ENCODE data around the gene RAG2.
A peak's percentile ranks its signal among the peaks of the same experiment; 100 is the strongest.
"Not testable (repeated sequence)": the region's sequence is repeated elsewhere in the genome, so short reads cannot be mapped to it uniquely, and the experiment has no call there.

Gene RAG2

DNA sequence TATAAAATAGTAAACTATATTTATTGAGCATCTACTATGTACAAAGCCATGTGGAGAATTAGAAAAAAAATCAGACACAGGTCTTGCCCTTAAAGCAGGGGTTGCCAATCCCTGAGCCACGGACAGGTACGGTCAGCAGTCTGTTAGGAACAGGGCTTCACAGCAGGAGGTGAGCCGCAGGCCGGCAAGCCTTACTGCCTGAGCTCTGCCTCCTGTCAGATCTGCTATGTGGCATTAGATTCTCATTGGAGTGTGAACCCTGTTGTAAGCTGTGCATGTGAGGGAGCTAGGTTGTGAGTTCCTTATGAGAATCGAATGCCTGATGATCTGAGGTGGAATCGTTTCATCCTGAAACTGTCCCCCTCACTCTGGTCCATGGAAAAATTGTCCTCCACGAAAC is 2.1 kb upstream of the RAG2 start:
- no peak for DNase-seq (ENCODE audit: low read depth)

DNA sequence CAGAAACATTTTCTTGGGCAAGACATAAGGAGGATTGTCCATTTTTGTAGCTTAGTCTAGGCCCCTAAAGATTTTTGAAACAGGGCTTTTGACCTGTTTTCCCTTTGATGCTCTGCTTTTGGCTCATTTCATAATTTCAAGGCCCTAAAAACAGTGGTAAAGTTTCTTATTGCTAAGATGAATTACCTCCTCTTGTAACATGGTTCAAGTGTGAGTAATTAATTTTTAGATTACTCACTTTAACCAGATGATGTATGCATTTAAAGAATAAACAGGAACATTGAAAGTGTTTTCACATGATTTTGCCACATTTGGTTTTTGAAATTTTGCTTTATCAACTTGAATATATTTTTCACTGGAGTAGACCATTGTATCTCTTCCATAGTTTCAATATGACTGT is 1.2 kb downstream of the RAG2 start:
- no peak for DNase-seq (ENCODE audit: low read depth)

- DNase-seq (ENCODE audit: low read depth), result peak; percentile 91
Measured at GRCh38 chr11:36594316-36594989, 3.6 kb downstream of the RAG2 start, which contains the start of gene IFTAP. IFTAP (plus strand) TSS chr11:36594502; CDS start chr11:36610104, 15,602 bp downstream.

- no peak for DNase-seq (ENCODE audit: low read depth)
Measured at GRCh38 chr11:36591433-36591832, 6.6 kb downstream of the RAG2 start.

DNA sequence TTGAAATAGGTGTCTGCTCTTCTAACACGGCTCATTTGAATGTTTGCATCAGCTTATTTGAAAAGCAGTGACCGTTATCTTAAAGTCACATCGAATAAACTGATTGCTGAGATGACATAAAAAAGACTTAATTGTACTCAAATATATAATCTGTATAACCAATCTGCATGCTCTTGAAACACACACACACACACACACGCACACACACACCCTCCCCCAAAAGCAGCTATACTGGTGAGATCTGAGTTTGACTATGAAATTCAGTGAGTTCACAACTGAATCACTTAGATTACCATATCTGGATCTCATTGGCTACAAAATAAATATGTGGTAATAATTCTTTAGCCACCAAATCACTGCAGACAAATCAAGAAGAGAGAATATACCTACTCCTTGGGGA is 7.5 kb downstream of the RAG2 start:
- DNase-seq (ENCODE audit: low read depth), result no peak

DNA sequence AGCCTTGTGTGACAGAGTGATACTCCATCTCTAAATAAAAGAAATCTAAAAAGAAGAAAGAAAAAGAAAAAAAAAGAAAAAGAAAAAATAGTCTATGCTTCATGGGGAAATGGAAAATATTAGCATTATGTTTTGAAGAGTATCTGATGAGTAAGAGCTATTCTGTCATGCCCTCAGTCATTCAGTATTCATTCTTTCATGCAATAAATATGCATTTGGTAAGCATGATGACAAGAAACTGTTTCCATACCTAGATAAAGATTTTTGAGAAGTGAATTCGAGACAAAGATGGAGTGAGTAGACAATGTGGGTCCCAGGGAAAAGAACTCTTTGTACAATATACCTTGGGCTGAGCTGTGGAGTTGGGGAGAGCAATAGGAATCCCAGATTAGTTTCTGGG is 9.9 kb downstream of the RAG2 start:
- DNase-seq (ENCODE audit: low read depth), result no peak

DNA sequence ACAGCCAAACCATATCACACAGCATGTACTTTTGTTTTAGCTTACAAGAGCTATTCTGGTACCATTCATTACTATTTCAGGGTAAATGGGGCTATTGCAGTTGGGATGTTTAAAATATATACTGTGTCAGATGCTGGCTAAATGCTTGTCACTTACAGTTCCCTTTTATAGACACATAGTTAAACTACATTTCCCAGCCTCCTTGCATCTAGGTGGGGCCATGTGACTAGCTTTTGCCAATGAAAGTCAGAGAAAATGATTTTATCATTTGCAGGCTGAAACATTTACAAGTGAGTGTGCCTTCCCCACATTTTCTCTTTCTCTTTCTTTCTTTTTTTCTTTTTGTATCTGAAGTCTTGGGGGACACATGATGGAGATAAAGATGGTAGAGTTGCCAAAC is 11.5 kb downstream of the RAG2 start:
- DNase-seq (ENCODE audit: low read depth), result no peak

DNA sequence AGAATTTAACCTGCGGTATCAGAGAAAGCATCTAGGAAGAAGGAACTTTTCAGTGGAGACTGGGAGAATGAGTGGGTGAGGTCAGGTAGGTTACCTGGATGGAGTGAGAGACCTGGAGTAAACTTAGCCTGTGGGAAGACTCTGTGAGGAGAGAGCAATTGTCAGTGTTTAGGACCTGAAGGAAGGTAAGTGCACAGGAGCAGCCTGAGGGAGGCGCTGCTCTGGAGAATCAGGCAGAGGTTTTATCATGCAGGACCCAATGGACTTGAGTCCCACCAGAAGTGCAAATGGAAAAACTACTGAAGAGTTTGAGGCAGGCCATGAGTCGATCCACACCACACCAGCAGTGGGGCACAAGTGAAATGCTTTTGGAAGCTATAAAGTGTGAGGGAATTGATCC is 14.4 kb downstream of the RAG2 start:
- peak; percentile 3 for DNase-seq (ENCODE audit: low read depth)

- no peak for DNase-seq (ENCODE audit: low read depth)
Measured at GRCh38 chr11:36581536-36581935, 16.5 kb downstream of the RAG2 start.

DNA sequence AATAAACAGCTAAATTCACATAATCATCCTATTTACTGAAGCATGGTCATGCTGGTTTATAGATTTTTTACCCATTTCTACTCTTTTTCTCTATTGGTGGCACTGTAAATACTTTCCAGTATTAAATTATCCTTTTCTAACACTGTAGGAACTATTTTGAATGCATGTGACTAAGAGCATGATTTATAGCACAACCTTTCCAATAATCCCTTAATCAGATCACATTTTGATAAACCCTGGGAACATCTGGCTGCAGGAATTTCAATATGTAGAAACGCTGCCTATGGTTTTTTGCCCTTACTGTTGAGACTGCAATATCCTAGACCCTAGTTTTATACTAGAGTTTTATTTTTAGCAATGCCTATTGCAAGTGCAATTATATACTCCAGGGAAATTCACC is 19.6 kb downstream of the RAG2 start:
- DNase-seq (ENCODE audit: low read depth), result no peak

- DNase-seq (ENCODE audit: low read depth), result peak; percentile 15
Measured at GRCh38 chr11:36577859-36578258, 20.2 kb downstream of the RAG2 start.

DNA sequence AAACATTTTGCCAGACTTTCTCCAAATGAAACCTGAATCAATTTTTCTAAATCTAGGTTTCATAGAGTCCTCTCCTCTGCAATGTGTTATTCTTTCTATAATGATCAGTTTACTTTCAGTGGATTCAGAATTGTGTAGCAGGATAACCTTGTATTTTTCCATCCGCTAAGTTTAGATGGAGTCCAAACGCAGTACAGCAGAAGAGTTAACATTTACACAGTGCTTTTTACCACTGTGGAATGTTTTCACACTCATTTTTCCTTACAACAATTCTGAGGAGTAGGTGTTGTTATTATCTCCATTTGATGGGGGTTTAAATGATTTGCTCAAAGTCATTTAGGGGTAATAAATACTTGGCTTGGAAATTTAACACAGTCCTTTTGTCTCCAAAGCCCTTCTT is 20.7 kb downstream of the RAG2 start:
- DNase-seq (ENCODE audit: low read depth), result no peak

DNA sequence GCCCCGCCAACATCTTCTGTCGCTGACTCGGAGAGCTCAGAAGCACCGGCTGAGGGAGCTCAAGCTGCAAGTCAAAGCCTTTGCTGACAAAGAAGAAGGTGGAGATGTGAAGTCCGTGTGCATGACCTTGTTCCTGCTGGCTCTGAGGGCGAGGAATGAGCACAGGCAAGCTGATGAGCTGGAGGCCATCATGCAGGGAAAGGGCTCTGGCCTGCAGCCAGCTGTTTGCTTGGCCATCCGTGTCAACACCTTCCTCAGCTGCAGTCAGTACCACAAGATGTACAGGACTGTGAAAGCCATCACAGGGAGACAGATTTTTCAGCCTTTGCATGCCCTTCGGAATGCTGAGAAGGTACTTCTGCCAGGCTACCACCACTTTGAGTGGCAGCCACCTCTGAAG is 23.6 kb downstream of the RAG2 start:
- no peak for DNase-seq (ENCODE audit: low read depth)

DNA sequence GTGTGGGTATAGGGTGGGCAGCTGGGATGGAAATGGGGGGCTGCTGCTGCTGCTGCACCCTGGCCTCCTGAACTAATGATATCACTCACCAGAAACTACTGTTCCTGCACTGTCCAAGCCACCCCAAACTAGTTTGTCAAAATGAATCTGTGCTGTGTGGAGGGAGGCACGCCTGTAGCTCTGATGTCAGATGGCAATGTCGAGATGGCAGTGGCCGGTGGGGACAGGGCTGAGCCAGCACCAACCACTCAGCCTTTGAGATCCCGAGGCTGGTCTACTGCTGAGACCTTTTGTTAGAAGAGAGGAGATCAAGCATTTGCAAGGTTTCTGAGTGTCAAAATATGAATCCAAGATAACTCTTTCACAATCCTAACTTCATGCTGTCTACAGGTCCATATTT is 28.9 kb downstream of the RAG2 start:
- DNase-seq (ENCODE audit: low read depth), result no peak

GRCh38 chr11:36567694-36568093 is 30.3 kb downstream of the RAG2 start, which contains the start of gene RAG1:
RAG1 (plus strand) TSS chr11:36568007; CDS start chr11:36573305, 5,298 bp downstream.
- no peak for DNase-seq (ENCODE audit: low read depth)

DNA sequence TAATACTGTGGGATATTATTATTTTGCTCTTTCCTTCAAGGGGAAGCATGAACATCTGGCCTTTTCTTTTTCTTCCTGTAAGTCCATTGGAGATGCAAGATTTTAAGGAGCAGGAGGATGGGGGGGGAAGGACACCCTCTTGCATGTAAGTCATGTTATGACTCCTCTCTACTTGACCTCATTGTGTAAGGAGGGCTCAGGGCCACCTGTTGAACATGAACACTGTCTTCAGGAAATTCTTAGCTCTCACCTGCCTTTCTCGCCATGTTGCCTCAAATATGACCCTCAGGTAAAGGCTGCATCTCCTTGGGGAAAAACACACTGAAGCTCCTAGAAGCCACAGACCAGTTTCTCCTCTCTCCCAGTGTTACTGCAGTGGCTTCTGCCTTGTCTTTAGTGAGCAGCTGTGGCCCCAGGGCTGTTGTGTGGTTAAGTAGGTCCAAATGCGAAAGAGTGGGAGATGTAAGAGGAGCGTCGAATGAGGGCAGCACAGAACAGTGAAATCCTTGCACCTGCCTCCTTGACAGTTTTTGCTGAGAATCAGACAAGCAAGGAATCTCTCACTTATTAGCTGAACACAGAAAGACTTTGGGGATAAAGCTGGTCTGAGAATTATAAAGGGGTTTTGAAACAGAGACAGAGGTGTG is 31.5 kb downstream of the RAG2 start:
- DNase-seq (ENCODE audit: low read depth), result no peak

DNA sequence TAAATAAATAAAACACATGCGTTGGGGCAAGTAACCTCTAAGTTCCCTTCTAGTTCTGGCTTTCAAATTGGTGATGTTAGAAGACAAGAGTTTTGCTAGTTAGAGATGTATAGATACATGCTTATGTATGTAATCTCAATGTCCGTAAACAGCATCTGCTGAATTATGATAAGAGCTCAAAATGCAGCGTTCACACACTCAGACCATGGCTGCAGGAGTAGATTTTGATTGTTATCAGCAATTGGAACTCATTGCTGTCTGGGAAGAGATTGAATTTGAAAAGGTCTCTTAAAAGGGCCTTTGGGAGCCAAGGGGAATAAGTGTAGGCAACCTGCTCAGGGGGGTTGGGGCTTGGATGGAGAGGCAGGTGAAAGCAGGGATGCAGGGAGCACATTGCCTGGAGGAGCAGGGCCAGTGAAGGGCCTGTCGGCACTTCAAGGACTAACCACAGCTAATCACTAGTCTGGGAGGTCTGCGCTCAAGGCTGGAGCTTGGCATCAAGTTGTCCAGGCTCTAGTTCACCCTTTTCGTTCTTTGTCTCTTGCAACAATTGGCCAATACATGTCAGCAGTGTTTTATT is 32.9 kb downstream of the RAG2 start:
- no peak for DNase-seq (ENCODE audit: low read depth)

GRCh38 chr11:36564376-36565030 is 33.5 kb downstream of the RAG2 start:
- DNase-seq (ENCODE audit: low read depth), result peak; percentile 69

DNA sequence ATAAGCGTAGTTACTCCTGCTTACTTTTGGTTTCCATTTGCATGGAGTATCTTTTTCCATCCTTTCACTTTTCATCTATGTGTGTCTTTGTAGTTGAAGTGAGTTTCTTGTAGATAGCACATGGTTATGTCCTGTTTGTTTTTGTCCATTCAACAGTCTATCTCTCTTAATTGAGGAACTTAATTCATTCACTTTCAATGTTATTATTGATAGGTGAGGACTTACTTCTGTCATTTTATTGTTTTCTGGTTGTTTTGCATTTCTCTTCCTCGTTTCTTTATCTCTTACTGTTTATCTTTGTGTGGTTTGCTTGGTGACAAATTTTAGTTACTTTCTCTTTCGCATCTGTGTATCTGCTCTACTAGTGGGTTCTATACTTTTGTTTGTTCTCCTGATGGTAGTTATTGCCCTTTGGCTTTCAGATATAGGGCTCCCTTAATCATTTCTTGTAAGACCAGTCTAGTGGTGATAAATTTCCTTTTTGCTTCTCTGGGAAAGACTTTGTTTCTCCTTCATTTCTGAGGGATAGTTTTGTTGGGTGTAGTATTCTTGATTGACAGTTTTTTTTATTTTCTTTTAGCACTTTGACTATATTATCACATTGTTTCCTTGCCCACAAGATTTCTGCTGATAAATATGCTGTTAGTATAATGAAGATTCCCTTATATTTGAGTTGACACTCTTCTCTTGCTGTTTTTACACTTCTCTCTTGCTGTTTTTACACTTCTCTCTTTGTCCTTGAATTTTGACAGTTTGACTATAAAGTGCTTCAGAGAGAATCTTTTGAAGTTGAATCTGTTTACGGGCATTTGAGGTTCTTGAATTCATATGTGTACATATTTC is 39.2 kb downstream of the RAG2 start:
- DNase-seq (ENCODE audit: low read depth), result no peak

GRCh38 chr11:36557991-36558390 is 40.0 kb downstream of the RAG2 start:
- DNase-seq (ENCODE audit: low read depth), result no peak

DNA sequence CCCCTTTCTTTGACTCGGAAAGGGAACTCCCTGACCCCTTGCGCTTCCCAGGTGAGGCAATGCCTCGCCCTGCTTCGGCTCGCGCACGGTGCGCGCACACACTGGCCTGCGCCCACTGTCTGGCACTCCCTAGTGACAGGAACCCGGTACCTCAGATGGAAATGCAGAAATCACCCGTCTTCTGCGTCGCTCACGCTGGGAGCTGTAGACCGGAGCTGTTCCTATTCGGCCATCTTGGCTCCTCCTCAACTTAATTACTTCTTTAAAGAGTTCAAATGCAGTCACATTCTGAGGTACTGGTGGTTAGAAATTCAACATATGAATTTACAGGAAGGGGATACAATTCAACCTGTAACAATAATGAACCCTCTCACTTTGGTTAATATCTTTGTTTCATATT is 40.6 kb downstream of the RAG2 start:
- not testable (repeated sequence) for DNase-seq (ENCODE audit: low read depth)
